Activated B cell treated with CpG ODN at 0.5 μM for 24 hours (primary cell): Measurements from ENCODE around the gene SYNC. TPM values are rescaled to one million over a fixed set of nuclear protein-coding genes. Genes with fewer than 3 reads are reported as not detected.

Source experiments
- ATAC-seq: fragments of 200-7000 bp; cut with Tn5 transposase; one replicate; pipeline ENCODE4 v1.10.0; 2021; ENCODE audit warnings: low read depth, mild to moderate bottlenecking, moderate library complexity
- CTCF ChIA-PET: fragments of 350-600 bp; sonication (Branson Sonifier 250); formaldehyde crosslinking; loops from one replicate; lab custom pipeline; 2021; ENCODE audit warnings: antibody characterized with exemption; lab: Charles Lee
- POLR2A ChIA-PET: fragments of 350-600 bp; sonication (Branson Sonifier 250); formaldehyde crosslinking; loops from one replicate; lab custom pipeline; 2021; ENCODE audit warnings: antibody characterized with exemption; lab: Charles Lee
- DNase-seq: peaks from one replicate; pipeline ENCODE4 v3.0.0; 2022
- H3K27ac Mint-ChIP-seq: one replicate; pipeline ENCODE4 v1.8.0; 2020; ENCODE audit warnings: mixed read lengths
- H3K27me3 Mint-ChIP-seq: one replicate; pipeline ENCODE4 v1.8.0; 2021; ENCODE audit warnings: mixed read lengths
- H3K36me3 Mint-ChIP-seq: one replicate; pipeline ENCODE4 v1.8.0; 2021; ENCODE audit warnings: low read depth, mixed read lengths
- H3K4me1 Mint-ChIP-seq: one replicate; pipeline ENCODE4 v1.8.0; 2021; ENCODE audit warnings: mixed read lengths
- H3K4me3 Mint-ChIP-seq: one replicate; pipeline ENCODE4 v1.8.0; 2020; ENCODE audit warnings: mild to moderate bottlenecking, mixed read lengths
- H3K9me3 Mint-ChIP-seq: one replicate; pipeline ENCODE4 v1.8.0; 2020; ENCODE audit warnings: mixed read lengths
- CTCF ChIP-seq: fragments of 200-600 bp; IDR thresholded peaks from one replicate; pipeline ENCODE4 v1.8.0; 2022; ENCODE audit warnings: antibody characterized with exemption, mild to moderate bottlenecking
- intact Hi-C: fragments of 100-400 bp; cut with micrococcal nuclease; formaldehyde crosslinking; loops from one replicate; pipeline ENCODE4 v1.15.1; 2024
- total RNA-seq: library from RNA; stranded (reverse); gene quantifications from 2 replicates; pipeline ENCODE4 v1.2.3, GENCODE V29; 2022

SYNC gene
- total RNA-seq, 1 donor from 2014 or later = not detected

GRCh38 chr1:32666901-32667566, 35.5 kb downstream of the SYNC start:
- Mint-ChIP-seq H3K27me3 (no peaks in the 10 kb centered on the region), H3K36me3 (peaks cover 73% of the 10 kb centered on the region), H3K4me1 (peaks cover 2% of the 10 kb centered on the region), H3K9me3 (no peaks in the 10 kb centered on the region), H3K27ac (no peak overlapping the region), H3K4me3 (no peak overlapping the region)
- ATAC-seq = no peak
- POLR2A ChIA-PET = no interaction called here
- no peak for TF ChIP-seq CTCF
- CTCF ChIA-PET = no interaction called here
- intact Hi-C loops = no loop called here
- DNase-seq = no peak

- peaks cover 9% of the 10 kb centered on the region for H3K4me1 Mint-ChIP-seq
- ATAC-seq (no peak), DNase-seq (no peak)
- intact Hi-C loops = no loop called here
- H3K27ac Mint-ChIP-seq = no peak overlapping the region
- no peak overlapping the region for H3K4me3 Mint-ChIP-seq
- POLR2A ChIA-PET = no interaction called here
- no peak for TF ChIP-seq CTCF
- H3K36me3 Mint-ChIP-seq = peaks cover 72% of the 10 kb centered on the region
- H3K27me3 Mint-ChIP-seq = no peaks in the 10 kb centered on the region
- CTCF ChIA-PET = no interaction called here
- H3K9me3 Mint-ChIP-seq = no peaks in the 10 kb centered on the region
Observed at GRCh38 chr1:32665915-32666314, 36.7 kb downstream of the SYNC start.

- TF ChIP-seq CTCF = no peak
- no peak overlapping the region for H3K27ac Mint-ChIP-seq
- DNase-seq = no peak
- H3K36me3 Mint-ChIP-seq = peaks cover 73% of the 10 kb centered on the region
- CTCF ChIA-PET = no interaction called here
- H3K4me1 Mint-ChIP-seq = peaks cover 25% of the 10 kb centered on the region
- H3K4me3 Mint-ChIP-seq = no peak overlapping the region
- no peaks in the 10 kb centered on the region for H3K27me3 Mint-ChIP-seq
- intact Hi-C loops = no loop called here
- POLR2A ChIA-PET = interaction anchor here (0.9 to 1.2 kb wide), 2 partner anchors 9 to 12 kb away, joined by 4 to 5 read pairs; partner anchors contain the start of genes RBBP4 and ZBTB8OS
- no peak for ATAC-seq
- H3K9me3 Mint-ChIP-seq = no peaks in the 10 kb centered on the region
Observed at GRCh38 chr1:32659581-32659980, 43.0 kb downstream of the SYNC start.

- Mint-ChIP-seq H3K27me3 (no peaks in the 10 kb centered on the region), H3K36me3 (peaks cover 59% of the 10 kb centered on the region), H3K27ac (peak overlapping the region; percentile 100), H3K9me3 (no peaks in the 10 kb centered on the region), H3K4me3 (peak overlapping the region; percentile 97), H3K4me1 (peaks cover 66% of the 10 kb centered on the region)
- CTCF ChIA-PET = no interaction called here
- intact Hi-C loops = loop anchor here (5.0 kb wide), 2 partner anchors 100 to 820 kb away; partner anchors contain the start of gene ZSCAN20
- no peak for TF ChIP-seq CTCF
- POLR2A ChIA-PET = interaction anchor here (0.8 kb wide), 1 partner anchor 354 kb away, joined by 4 read pairs; no protein-coding TSS in a partner anchor
- DNase-seq (no peak), ATAC-seq (no peak)
Observed at GRCh38 chr1:32652244-32652962, 50.2 kb downstream of the SYNC start.
